Posterior cingulate gyrus (tissue), 11 donors: ENCODE measurements around the gene GABBR1.
A peak's percentile ranks its signal among the peaks of the same experiment; 100 is the strongest.

Source experiments
- DNase-seq, 10 donors: peaks; one replicate each; pipeline versions ENCODE4 v3.0.0 to v3.0.0-alpha.2; 2020 to 2021; ENCODE audit warnings: mixed read lengths in 3 of 10
- intact Hi-C: fragments of 100-400 bp; cut with DNase I; formaldehyde crosslinking; loops from one replicate; pipeline ENCODE4 v1.15.1; 2023

Gene GABBR1

GRCh38 chr6:29626948-29627754 is 5.8 kb downstream of the GABBR1 start:
- intact Hi-C loops: no loop called here
- DNase-seq: no peak

- intact Hi-C loops: no loop called here
- DNase-seq: no peak
Observed at GRCh38 chr6:29625337-29625930, 7.5 kb downstream of the GABBR1 start.

DNA sequence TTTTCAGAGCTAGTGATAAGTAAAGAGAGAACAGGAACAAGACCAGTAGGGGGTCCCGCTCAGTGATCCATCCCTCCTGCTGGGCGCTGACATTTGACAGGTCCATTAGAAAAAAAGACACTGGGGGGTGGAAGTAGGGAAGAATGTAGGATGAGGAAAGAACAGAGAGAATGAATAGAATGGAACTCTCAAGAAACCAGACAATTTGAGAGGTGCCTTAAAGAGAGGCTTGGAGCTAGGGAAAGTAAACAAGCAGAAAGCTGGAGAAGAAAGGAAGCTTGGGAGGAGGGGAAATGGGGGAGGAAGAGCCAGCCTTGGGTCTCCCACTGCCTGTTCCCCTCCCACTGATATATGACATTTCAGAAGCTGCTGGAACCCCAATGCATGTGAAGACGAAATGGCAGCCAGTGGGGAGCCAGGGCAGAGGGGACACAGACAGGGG is 8.4 kb downstream of the GABBR1 start:
- no peak for DNase-seq
- intact Hi-C loops: no loop called here

GRCh38 chr6:29620630-29621029 is 12.4 kb downstream of the GABBR1 start:
- no peak for DNase-seq
- intact Hi-C loops: no loop called here

- DNase-seq: no peak
- intact Hi-C loops: no loop called here
Observed at GRCh38 chr6:29619578-29620160, 13.3 kb downstream of the GABBR1 start.

DNA sequence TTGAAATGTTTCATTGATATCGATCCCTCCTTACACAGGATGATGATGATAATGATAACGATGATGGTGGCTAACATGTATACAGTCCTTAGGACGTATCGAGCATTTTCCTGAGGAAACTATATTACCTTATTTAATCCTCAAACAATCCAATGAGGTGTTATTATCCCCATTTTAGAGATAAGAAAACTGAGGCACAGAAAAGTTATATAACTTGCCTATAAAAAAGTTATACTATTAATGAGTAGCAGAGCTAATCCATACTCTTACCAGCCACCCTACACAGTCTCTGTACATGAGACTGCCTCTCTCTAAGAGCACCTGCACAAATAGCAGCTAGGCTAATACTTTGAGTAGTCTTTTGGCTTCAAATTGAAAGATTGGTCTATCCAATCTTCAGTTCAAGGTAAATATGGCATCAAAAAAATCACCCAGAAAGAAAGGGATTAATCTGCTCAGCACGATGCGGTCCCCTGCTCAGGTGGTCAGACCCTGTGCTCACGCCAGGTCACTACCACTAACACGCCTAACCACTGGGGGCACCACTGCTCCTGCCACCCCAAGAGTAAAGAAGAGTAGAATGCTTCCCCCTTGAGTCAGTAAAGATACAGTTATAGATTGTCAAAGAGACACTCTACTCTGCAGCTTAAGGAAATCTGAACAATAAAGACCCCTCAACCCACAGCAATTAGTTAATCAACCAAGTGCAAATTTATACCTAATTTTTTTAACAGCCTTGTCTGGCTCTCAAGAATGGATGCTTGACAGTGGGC is 15.0 kb downstream of the GABBR1 start:
- intact Hi-C loops: no loop called here
- no peak for DNase-seq

DNA sequence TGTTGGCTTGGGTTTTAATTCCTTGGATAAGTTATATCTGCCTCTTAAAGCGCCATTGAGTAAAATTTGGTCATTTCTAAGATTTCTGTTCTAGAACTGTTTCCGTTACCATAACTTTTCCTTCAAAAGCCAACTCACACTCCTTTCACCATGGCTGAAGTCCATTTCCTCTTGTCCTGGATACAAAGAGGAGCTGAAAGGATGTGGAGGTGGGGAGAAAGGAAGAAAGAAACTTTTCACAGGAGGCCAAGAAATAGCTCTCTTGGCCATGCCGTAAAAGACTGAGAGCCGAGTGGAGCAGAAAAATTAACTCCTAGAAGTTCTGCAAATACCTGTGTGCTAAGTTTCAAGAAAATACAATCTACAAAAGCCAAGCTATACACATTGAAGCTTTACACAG is 21.6 kb downstream of the GABBR1 start:
- DNase-seq: no peak
- intact Hi-C loops: no loop called here

GRCh38 chr6:29610540-29610939 is 22.4 kb downstream of the GABBR1 start:
- intact Hi-C loops: no loop called here
- no peak for DNase-seq

GRCh38 chr6:29608131-29608530 is 24.9 kb downstream of the GABBR1 start:
- intact Hi-C loops: no loop called here
- DNase-seq: no peak

DNA sequence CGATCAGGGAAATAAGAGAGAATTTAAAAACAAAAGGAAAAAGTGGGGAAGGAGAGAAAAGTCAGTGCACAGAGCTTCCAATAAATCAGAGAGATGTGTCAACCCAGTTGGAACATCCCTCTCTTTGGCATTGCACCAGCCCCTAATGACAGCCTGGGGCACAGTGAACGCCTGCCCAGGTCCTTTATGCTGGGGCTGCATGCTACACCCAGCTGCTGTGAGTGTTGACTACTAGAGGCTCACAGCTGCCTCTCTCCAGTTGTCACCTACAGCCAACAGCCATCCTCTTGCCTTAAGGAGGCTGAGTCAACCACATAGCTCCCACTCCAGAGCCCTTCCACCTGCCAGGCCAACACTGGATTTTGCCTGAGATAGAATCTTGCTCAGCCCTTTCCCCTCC is 29.1 kb downstream of the GABBR1 start:
- intact Hi-C loops: no loop called here
- DNase-seq: no peak

DNA sequence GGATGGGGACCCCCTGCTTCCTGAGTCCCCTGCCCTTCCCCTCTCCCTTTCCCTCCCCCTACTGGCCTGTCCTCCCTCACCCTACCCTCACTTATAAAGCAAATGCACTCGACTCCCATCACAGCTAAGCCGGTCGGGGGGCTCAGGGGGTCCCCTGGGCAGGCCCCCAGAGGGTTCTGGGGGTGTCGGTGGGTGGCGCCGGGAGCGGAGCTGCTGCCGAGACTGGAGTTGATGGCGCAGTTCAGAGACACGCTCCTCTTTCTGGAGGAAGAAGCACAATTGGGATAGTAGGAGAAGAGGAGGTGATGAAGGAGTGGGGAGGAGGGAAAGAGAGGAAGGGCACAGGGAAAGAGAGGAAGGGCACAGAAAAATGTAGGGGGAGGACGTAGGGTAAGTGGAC is 29.5 kb downstream of the GABBR1 start:
- DNase-seq: no peak
- intact Hi-C loops: no loop called here

DNA sequence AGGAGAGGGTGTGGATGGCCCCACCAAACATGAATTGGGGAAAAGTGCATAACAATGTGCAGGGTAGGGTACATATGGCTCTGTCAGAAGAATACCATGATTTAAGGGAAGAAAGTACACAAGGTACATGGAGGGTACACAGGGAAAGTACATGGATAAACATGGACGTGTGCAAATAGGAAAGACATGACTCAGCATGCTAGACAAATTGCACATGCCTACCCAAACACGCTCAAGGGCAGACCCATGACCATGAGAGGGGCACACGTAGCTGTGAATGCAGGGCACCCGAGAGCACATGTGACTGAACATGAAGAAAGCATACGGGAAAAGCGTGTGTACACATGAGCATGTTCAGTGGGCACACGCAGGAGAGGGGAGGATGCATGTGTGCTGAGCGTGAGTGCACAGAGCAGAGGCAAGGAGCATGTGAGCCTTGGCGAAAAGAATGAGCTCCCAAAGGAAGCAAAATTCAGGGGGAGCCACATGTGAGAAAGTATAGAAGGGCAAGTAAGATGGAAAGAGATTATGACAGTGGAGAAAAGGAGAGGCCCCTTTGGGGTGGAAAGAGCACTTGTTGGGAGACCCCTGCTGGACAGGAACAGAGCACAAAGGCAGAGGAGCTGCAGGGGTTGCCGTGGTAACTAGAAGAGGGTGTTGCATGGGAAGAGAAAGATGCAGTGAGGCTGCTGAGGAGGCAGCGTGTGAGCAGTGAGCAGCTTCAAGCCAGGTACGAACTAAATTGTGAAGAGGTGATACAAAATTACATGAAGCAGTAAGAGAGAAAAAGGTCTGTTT is 30.2 kb downstream of the GABBR1 start:
- DNase-seq: peak in 3 of 10 donors; percentile 44 to 88 (median 74)
- intact Hi-C loops: no loop called here

DNA sequence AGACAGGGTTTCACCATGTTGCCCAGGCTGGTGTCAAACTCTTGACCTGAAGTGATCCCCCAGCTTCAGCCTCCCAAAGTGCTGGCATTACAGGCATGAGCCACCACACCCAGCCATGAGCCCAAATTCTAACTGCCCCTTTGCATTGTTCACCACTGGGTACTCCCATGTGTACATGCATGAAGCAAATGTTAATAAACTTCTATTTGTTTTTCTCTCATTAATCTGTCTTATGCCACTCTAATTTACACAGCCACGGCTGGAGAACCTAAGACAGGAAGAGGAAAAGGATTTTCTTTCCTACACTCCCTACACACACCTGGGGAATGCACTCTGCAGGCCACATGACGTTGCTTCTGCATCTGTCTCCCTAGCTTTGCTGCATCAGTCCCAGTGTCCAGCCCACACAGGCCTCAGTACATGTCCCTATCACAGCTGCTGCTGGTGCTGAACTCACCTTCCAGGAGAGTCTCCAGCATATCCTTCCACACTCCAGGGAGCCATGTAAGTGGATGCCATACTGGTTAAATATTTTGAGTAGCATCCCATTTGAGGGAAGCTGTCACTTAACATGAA is 34.7 kb downstream of the GABBR1 start:
- intact Hi-C loops: no loop called here
- no peak for DNase-seq

GRCh38 chr6:29597184-29597583 is 35.8 kb downstream of the GABBR1 start:
- intact Hi-C loops: no loop called here
- no peak for DNase-seq

GRCh38 chr6:29596381-29596900 is 36.5 kb downstream of the GABBR1 start:
- intact Hi-C loops: no loop called here
- DNase-seq: no peak

DNA sequence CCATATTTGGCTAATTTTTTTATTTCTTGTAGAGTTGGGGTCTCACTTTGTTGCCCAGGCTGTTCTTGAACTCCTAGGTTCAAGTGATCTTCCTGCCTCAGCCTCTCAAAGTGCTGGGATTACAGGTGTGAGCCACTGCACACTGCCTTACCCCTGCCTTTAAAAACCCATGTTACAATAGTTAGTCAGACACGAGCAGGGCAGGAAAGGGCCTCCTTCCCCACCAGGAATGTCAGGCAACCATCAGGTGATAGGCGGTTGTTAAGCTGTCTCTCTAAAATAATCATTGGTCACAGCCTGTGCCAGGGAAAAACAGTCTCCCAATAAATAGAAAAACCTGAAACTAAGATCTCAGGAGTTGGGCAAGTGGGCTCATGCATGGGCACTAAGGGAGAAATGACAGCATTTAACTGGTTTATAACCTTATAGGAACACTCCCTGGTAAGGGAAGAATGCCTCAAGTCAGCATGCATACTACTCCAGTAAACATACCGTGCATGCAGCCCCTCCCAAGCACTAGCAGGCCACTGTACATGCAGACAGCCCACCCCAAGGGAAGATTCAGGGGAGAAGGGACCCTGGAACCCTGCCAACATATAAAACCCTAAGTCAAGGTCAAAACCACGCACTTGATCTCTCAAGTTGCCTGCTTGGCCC is 39.7 kb downstream of the GABBR1 start:
- DNase-seq: no peak
- intact Hi-C loops: no loop called here

- intact Hi-C loops: no loop called here
- no peak for DNase-seq
Observed at GRCh38 chr6:29591677-29592076, 41.3 kb downstream of the GABBR1 start.

DNA sequence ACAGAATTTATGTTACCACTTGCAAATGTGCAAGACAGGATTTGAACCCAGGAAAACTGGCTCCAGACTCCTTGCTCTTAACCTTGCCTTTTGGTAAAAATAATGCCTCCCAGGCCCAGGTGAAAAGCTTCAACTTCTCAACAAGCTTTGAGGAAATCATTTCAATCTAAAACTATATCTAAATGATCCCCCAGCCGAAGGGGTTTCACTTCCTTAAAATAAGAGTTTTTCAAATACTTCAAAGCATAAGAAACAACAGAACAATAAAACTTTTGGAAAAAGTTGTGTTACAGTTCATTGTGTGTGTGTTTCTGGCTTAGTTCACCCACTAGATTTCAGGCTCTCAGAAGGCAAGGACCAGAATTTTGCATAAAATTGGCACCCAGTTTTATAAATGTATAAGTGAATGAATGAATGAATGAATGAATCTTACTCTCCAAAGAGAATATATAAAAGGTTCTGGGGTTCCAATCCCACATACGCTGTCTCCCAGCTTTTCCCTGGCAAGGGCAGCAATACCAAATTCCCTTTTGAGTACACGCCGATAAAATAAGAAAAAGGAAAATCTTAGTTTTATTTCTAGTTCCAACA is 42.7 kb downstream of the GABBR1 start:
- DNase-seq: no peak
- intact Hi-C loops: no loop called here
